ENCODE results near the gene PRR18.

The PRR18 gene

GRCh38 chr6:166274739-166275370 is 33.3 kb downstream of the PRR18 start:
- no peak for DNase-seq

- no peak for DNase-seq
Observed at GRCh38 chr6:166274163-166274562, 34.0 kb downstream of the PRR18 start.

- no peak for DNase-seq
Observed at GRCh38 chr6:166271376-166271765, 36.8 kb downstream of the PRR18 start.

GRCh38 chr6:166270706-166271375 is 37.4 kb downstream of the PRR18 start:
- no peak for DNase-seq

- no peak for DNase-seq
Observed at GRCh38 chr6:166269301-166270039, 38.7 kb downstream of the PRR18 start.

GRCh38 chr6:166268431-166268830 is 39.8 kb downstream of the PRR18 start:
- DNase-seq: no peak

- no peak for DNase-seq
Observed at GRCh38 chr6:166267526-166267925, 40.7 kb downstream of the PRR18 start.

- no peak for DNase-seq
Observed at GRCh38 chr6:166266336-166266735, 41.9 kb downstream of the PRR18 start.

- no peak for DNase-seq
Observed at GRCh38 chr6:166262743-166263515, 45.3 kb downstream of the PRR18 start.

GRCh38 chr6:166259296-166259977 is 48.8 kb downstream of the PRR18 start:
- peak in 2 of 14 donors; percentile 7 to 26 for DNase-seq

- peak in 1 of 14 donors; percentile 17 for DNase-seq
Observed at GRCh38 chr6:166258854-166259276, 49.3 kb downstream of the PRR18 start.

GRCh38 chr6:166257911-166258318 is 50.3 kb downstream of the PRR18 start:
- no peak for DNase-seq
